Neutrophil (primary cell): ENCODE data around the gene ASXL2.

Experiments used
- H3K27ac ChIP-seq: fragments of 200-600 bp; sonication (generic); 2 replicates; pipeline ENCODE4 v1.5.1; 2016; ENCODE audit warnings: mild to moderate bottlenecking, moderate library complexity
- H3K27me3 ChIP-seq: fragments of 200-600 bp; sonication (generic); 2 replicates; pipeline ENCODE4 v1.6.0; 2016; ENCODE audit warnings: mild to moderate bottlenecking
- H3K36me3 ChIP-seq: fragments of 200-600 bp; sonication (generic); 2 replicates; pipeline ENCODE4 v1.5.1; 2017
- H3K4me1 ChIP-seq, 2 experiments: fragments of 200-600 bp in 1 of 2; sonication (generic) in 1 of 2; 1 replicate in 1 of 2; 2 replicates in 1 of 2; pipeline versions ENCODE4 v1.5.1 to v1.6.1; 2013 to 2016; ENCODE audit warnings: low read depth in 1 of 2, low read length in 1 of 2, mild to moderate bottlenecking in 1 of 2, moderate library complexity in 1 of 2; ENCODE audit not compliant: control insufficient read depth in 1 of 2, insufficient read depth in 1 of 2
- H3K4me3 ChIP-seq, 2 experiments: fragments of 200-600 bp in 1 of 2; sonication (generic) in 1 of 2; 1 replicate in 1 of 2; 2 replicates in 1 of 2; pipeline ENCODE4 v1.5.1; 2013 to 2016; ENCODE audit warnings: low read depth in 1 of 2, low read length in 1 of 2, mild to moderate bottlenecking in 1 of 2, moderate library complexity in 1 of 2
- H3K9me3 ChIP-seq: fragments of 200-600 bp; sonication (generic); 2 replicates; pipeline ENCODE4 v1.5.1; 2016
- CTCF ChIP-seq: fragments of 200-600 bp; sonication (generic); IDR thresholded peaks from 2 replicates; pipeline ENCODE4 v1.5.1; 2016; ENCODE audit warnings: antibody characterized with exemption

The ASXL2 gene

GRCh38 chr2:25819597-25820039 lies 58.7 kb downstream of the ASXL2 start:
- no peak overlapping the region for H3K4me3 ChIP-seq
- peaks cover 5% of the 10 kb centered on the region for H3K36me3 ChIP-seq
- peak overlapping the region; percentile 0 for H3K27ac ChIP-seq
- H3K27me3 ChIP-seq, result no peaks in the 10 kb centered on the region
- no peaks in the 10 kb centered on the region for H3K9me3 ChIP-seq
- no peak for TF ChIP-seq CTCF
- peaks cover 16 to 17% of the 10 kb centered on the region in 2 experiments for H3K4me1 ChIP-seq

GRCh38 chr2:25817630-25818029 lies 60.7 kb downstream of the ASXL2 start:
- H3K36me3 ChIP-seq, result peaks cover 5% of the 10 kb centered on the region
- no peaks in the 10 kb centered on the region for H3K27me3 ChIP-seq
- no peaks in the 10 kb centered on the region for H3K9me3 ChIP-seq
- no peak overlapping the region for H3K4me3 ChIP-seq
- no peak overlapping the region for H3K27ac ChIP-seq
- peaks cover 5 to 8% of the 10 kb centered on the region in 2 experiments for H3K4me1 ChIP-seq
- TF ChIP-seq CTCF, result no peak

GRCh38 chr2:25817006-25817405 lies 61.3 kb downstream of the ASXL2 start:
- H3K9me3 ChIP-seq, result no peaks in the 10 kb centered on the region
- H3K4me1 ChIP-seq, result peaks cover 0 to 3% of the 10 kb centered on the region in 2 experiments
- no peaks in the 10 kb centered on the region for H3K27me3 ChIP-seq
- H3K27ac ChIP-seq, result no peak overlapping the region
- no peak overlapping the region for H3K4me3 ChIP-seq
- TF ChIP-seq CTCF, result no peak
- H3K36me3 ChIP-seq, result peaks cover 5% of the 10 kb centered on the region

- H3K36me3 ChIP-seq, result peaks cover 5% of the 10 kb centered on the region
- H3K9me3 ChIP-seq, result no peaks in the 10 kb centered on the region
- H3K27ac ChIP-seq, result no peak overlapping the region
- H3K4me3 ChIP-seq, result no peak overlapping the region
- no peaks in the 10 kb centered on the region for H3K27me3 ChIP-seq
- TF ChIP-seq CTCF, result no peak
- H3K4me1 ChIP-seq, result peaks cover 0 to 3% of the 10 kb centered on the region in 2 experiments
Observed at GRCh38 chr2:25816249-25816648, 62.0 kb downstream of the ASXL2 start.

- TF ChIP-seq CTCF, result no peak
- Histone ChIP-seq H3K27ac (no peak overlapping the region), H3K4me1 (peaks cover 0 to 3% of the 10 kb centered on the region in 2 experiments), H3K36me3 (peaks cover 16% of the 10 kb centered on the region), H3K27me3 (no peaks in the 10 kb centered on the region), H3K9me3 (no peaks in the 10 kb centered on the region), H3K4me3 (no peak overlapping the region)
Observed at GRCh38 chr2:25814681-25815080, 63.6 kb downstream of the ASXL2 start.

GRCh38 chr2:25810428-25810827 lies 67.9 kb downstream of the ASXL2 start:
- TF ChIP-seq CTCF, result no peak
- H3K36me3 ChIP-seq, result peaks cover 17% of the 10 kb centered on the region
- no peak overlapping the region for H3K4me3 ChIP-seq
- H3K4me1 ChIP-seq, result no peaks in the 10 kb centered on the region
- no peaks in the 10 kb centered on the region for H3K27me3 ChIP-seq
- H3K27ac ChIP-seq, result no peak overlapping the region
- H3K9me3 ChIP-seq, result no peaks in the 10 kb centered on the region
